HL-60 (cell line): ENCODE measurements around the gene KIAA1549.

ENCODE experiments used
- CTCF ChIP-seq: IDR thresholded peaks from one replicate; pipeline ENCODE4 v1.5.1; 2011; ENCODE audit warnings: low read length, control low read depth, inconsistent platforms; ENCODE audit not compliant: insufficient read depth
- POLR2AphosphoS5 ChIP-seq: IDR thresholded peaks from 2 replicates; pipeline ENCODE4 v1.6.1; 2012; ENCODE audit warnings: low read depth
- SPI1 ChIP-seq: IDR thresholded peaks from 2 replicates; pipeline ENCODE4 v1.6.1; 2012; ENCODE audit warnings: low read depth, mild to moderate bottlenecking, borderline replicate concordance

- TF ChIP-seq CTCF = no peak
- no peak for TF ChIP-seq SPI1
- no peak for TF ChIP-seq POLR2AphosphoS5
Measured at GRCh38 chr7:138926241-138926612, 55.0 kb downstream of the KIAA1549 start.
